Hepatocyte (in vitro differentiated cells): ENCODE results near the gene SLC25A21. TPM values are rescaled to one million over a fixed set of nuclear protein-coding genes. Genes with fewer than 3 reads are reported as not detected.

Source experiments
- DNase-seq: peaks from one replicate; pipeline ENCODE4 v3.0.0-alpha.2; 2016; ENCODE audit warnings: low spot score
- H2AFZ ChIP-seq: fragments of 200-600 bp; sonication (generic); 2 replicates; pipeline ENCODE4 v1.6.0; 2016; ENCODE audit warnings: antibody characterized with exemption, mild to moderate bottlenecking
- H3K27ac ChIP-seq: fragments of 200-600 bp; sonication (generic); 2 replicates; pipeline ENCODE4 v1.5.1; 2016; ENCODE audit warnings: mild to moderate bottlenecking
- H3K27me3 ChIP-seq: fragments of 200-600 bp; sonication (generic); 2 replicates; pipeline ENCODE4 v1.6.1; 2016
- H3K36me3 ChIP-seq: fragments of 200-600 bp; sonication (generic); replicated peaks from 2 replicates; pipeline ENCODE4 v1.5.1; 2016; ENCODE audit warnings: low read depth; ENCODE audit not compliant: insufficient read depth
- H3K4me1 ChIP-seq: fragments of 200-600 bp; sonication (generic); 2 replicates; pipeline ENCODE4 v1.5.1; 2016; ENCODE audit warnings: mild to moderate bottlenecking, moderate library complexity; ENCODE audit not compliant: insufficient read depth
- H3K4me2 ChIP-seq: fragments of 200-600 bp; sonication (generic); 2 replicates; pipeline ENCODE4 v1.6.0; 2016
- H3K4me3 ChIP-seq: fragments of 200-600 bp; sonication (generic); 2 replicates; pipeline ENCODE4 v1.5.1; 2016; ENCODE audit warnings: mild to moderate bottlenecking
- H3K79me2 ChIP-seq: fragments of 200-600 bp; sonication (generic); 2 replicates; pipeline ENCODE4 v1.6.0; 2017; ENCODE audit warnings: mild to moderate bottlenecking
- H3K9me2 ChIP-seq: fragments of 200-600 bp; sonication (generic); replicated peaks from 2 replicates; pipeline ENCODE4 v1.6.0; 2017; ENCODE audit warnings: mild to moderate bottlenecking; ENCODE audit not compliant: insufficient read depth
- H3K9me3 ChIP-seq: fragments of 200-600 bp; sonication (generic); 2 replicates; pipeline ENCODE4 v1.5.1; 2016; ENCODE audit warnings: low read depth, mild to moderate bottlenecking
- H4K20me1 ChIP-seq: fragments of 200-600 bp; sonication (generic); 2 replicates; pipeline ENCODE4 v1.6.0; 2016; ENCODE audit warnings: mild to moderate bottlenecking; ENCODE audit not compliant: insufficient read depth, poor library complexity, severe bottlenecking
- EZH2 ChIP-seq: fragments of 200-600 bp; sonication (generic); IDR thresholded peaks from 2 replicates; pipeline ENCODE4 v1.6.1; 2016; ENCODE audit warnings: antibody characterized with exemption, mild to moderate bottlenecking, borderline replicate concordance
- EZH2phosphoT487 ChIP-seq: fragments of 200-600 bp; sonication (generic); IDR thresholded peaks from one replicate; pipeline ENCODE4 v1.6.1; 2018; ENCODE audit warnings: antibody characterized with exemption, mild to moderate bottlenecking, low read depth, moderate library complexity; ENCODE audit not compliant: unreplicated experiment, severe bottlenecking
- WGBS: methylation state at CpG from one replicate; pipeline ENCODE4 v1.1.6; 2016; ENCODE audit warnings: low lambda C conversion rate; ENCODE audit errors: missing lambda C conversion rate; 5-methylcytosine and 5-hydroxymethylcytosine counted together
- polyA plus RNA-seq: library from polyadenylated mRNA; unstranded; fragments of >200 nt; fragmentation: Nextera tagmentation; extraction: Ambion mirVana; gene quantifications from 2 replicates; pipeline ENCODE4 v1.2.1, GENCODE V29; 2016
- total RNA-seq: library from RNA; depleted of rRNA; stranded (reverse); fragments of >200 nt; gene quantifications from 2 replicates; pipeline ENCODE4 v1.2.3, GENCODE V29; 2014
- TF ChIP-seq, protein P1 (sequence below): fragments of 200-600 bp; sonication (generic); IDR thresholded peaks from 2 replicates; pipeline ENCODE4 v1.5.1; 2016; ENCODE audit warnings: antibody characterized with exemption, mild to moderate bottlenecking; ENCODE audit not compliant: poor library complexity

SLC25A21 gene
- total and polyA plus RNA-seq, 2 experiments from 2014 or later, result 1.4 to 1.6 TPM

DNA sequence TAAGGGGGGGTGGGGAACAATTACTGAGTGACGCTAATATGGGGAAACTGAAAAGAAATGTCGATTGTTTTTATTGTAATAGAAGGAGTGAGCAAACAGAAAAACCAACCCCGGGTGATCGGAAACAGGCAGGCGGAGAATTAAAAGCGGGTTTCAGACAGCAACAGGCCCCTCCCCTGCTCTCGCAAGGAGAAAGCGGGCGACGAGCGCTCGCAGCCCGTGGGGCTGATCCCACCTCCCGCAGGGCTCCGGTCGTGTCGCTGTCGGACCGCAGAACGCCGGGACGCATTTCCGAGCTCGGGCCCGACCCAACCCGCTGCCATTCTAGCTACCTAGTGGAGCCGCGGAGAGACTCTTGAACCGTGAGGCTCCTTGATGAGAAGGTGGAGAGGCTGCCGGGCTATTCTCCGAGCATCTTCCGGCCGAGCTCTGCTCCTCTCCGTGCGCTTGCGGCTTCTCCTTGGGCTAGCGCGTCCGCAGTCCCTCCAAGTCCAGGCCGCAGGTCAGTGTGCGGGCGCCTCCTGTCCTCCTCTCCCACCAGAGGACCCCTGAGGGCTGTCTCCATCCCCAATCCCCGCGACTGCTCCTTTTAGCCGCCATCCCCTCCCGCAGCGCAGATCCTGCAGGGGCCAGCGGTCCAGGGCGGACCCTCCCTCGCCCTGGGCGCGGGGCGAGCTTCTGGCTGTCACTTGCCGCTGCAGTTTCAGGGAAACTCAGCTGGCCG lies 514.8 kb downstream of the SLC25A21 start:
- TF ChIP-seq EZH2 (peak; percentile 67), EZH2phosphoT487 (peak; percentile 19)
- TF ChIP-seq, protein P1, sequence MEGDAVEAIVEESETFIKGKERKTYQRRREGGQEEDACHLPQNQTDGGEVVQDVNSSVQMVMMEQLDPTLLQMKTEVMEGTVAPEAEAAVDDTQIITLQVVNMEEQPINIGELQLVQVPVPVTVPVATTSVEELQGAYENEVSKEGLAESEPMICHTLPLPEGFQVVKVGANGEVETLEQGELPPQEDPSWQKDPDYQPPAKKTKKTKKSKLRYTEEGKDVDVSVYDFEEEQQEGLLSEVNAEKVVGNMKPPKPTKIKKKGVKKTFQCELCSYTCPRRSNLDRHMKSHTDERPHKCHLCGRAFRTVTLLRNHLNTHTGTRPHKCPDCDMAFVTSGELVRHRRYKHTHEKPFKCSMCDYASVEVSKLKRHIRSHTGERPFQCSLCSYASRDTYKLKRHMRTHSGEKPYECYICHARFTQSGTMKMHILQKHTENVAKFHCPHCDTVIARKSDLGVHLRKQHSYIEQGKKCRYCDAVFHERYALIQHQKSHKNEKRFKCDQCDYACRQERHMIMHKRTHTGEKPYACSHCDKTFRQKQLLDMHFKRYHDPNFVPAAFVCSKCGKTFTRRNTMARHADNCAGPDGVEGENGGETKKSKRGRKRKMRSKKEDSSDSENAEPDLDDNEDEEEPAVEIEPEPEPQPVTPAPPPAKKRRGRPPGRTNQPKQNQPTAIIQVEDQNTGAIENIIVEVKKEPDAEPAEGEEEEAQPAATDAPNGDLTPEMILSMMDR, result peak; percentile 10
- 2% methylated on average over 55 of the region's 55 CpGs for WGBS
- H3K4me3 ChIP-seq, result no peak overlapping the region
- H3K27me3 ChIP-seq, result peaks cover 96% of the 10 kb centered on the region
- H3K4me1 ChIP-seq, result peaks cover 21% of the 10 kb centered on the region
- H2AFZ ChIP-seq, result peak overlapping the region; percentile 5
- H3K4me2 ChIP-seq, result peak overlapping the region; percentile 77
- H3K9me2 ChIP-seq, result no peaks in the 10 kb centered on the region
- H3K9me3 ChIP-seq, result no peaks in the 10 kb centered on the region
- H3K79me2 ChIP-seq, result no peaks in the 10 kb centered on the region
- peak; percentile 24 for DNase-seq
- H3K27ac ChIP-seq, result no peak overlapping the region
- no peaks in the 10 kb centered on the region for H3K36me3 ChIP-seq
- no peaks in the 10 kb centered on the region for H4K20me1 ChIP-seq

DNA sequence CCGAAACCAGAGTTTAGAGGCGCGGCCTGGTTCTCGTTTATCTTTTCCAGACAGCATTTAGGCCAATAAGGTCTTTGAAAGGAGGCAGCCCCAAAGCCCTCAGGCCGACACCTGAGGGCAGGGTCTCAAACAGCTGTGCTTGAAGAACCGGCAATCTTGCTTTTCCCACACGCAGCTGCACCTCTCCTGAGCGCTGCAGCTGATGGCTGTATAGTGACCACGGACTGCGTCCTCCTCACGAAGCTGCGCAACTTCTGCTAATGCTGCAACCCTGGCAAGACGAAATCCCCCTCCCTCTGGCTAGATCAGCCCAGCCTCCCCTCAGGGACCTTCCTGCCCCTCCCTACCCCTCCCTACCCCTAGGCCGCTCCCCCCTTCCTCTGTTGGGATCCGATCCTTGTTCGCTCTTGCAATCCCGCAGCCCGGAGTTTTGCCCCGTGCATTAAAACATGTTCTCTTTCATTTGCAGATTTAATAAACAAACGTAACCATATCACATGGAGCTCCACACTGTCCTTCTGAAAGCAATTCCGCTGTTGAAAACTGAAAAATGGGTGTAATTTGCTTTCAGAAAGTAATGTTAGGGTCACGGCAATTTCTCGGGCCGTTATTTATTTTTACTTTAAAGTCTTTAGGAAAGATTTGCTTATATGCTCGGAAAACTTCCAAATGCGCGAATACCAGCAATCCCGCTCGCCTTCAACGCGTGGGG lies 515.6 kb downstream of the SLC25A21 start:
- Histone ChIP-seq H3K79me2 (no peaks in the 10 kb centered on the region), H3K9me2 (no peaks in the 10 kb centered on the region), H4K20me1 (no peaks in the 10 kb centered on the region), H3K4me3 (no peak overlapping the region), H3K36me3 (no peaks in the 10 kb centered on the region), H3K4me2 (peak overlapping the region; percentile 77), H2AFZ (peak overlapping the region; percentile 5), H3K9me3 (no peaks in the 10 kb centered on the region), H3K27me3 (peaks cover 97% of the 10 kb centered on the region), H3K4me1 (peaks cover 16% of the 10 kb centered on the region), H3K27ac (no peak overlapping the region)
- 8% methylated on average over 31 of the region's 31 CpGs for WGBS
- no peak for DNase-seq
- TF ChIP-seq, protein P1, result no peak
- TF ChIP-seq EZH2, result no peak
- TF ChIP-seq EZH2phosphoT487, result peak; percentile 95

DNA sequence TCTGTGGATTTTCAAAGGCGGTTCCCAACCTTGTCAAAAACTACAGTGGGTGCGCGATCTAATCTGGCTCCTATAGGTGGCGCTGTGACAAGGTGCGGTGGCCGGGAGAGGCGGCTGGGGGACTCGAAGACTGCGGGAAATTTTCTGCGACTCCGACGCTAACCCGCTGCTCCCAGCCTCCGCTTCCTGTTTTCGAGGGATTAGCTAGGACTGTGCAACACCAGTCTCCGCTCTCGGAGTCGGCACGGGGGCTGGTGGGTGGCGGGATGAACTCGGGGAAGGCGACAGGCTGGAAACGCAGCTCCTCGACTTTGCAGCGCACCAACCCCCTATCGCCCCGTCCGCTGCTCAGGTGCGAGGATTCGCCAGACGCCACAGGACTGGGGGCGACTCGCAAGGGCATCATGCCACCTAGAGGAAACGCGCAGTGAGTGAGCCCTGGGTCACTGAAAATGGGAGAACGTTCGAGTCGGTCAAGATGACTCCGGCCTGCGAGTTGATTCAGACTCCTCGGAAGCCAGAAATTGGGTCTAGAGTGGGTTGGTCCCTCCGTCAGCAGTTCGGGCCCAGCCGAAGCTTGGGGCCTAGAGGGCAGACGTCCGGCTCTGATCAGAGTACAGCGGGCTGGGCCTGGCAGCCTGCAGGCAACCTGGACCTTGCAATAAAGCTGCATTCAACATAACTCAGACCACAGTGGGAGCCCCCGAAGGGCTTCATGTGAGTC lies 516.3 kb downstream of the SLC25A21 start:
- no peaks in the 10 kb centered on the region for H3K9me2 ChIP-seq
- H3K9me3 ChIP-seq, result no peaks in the 10 kb centered on the region
- H3K79me2 ChIP-seq, result no peaks in the 10 kb centered on the region
- H3K4me3 ChIP-seq, result no peak overlapping the region
- H3K36me3 ChIP-seq, result no peaks in the 10 kb centered on the region
- H2AFZ ChIP-seq, result no peak overlapping the region
- H4K20me1 ChIP-seq, result no peaks in the 10 kb centered on the region
- peaks cover 16% of the 10 kb centered on the region for H3K4me1 ChIP-seq
- no peak overlapping the region for H3K27ac ChIP-seq
- 3% methylated on average over 48 of the region's 48 CpGs for WGBS
- TF ChIP-seq EZH2phosphoT487 (peak; percentile 77), EZH2 (peak; percentile 81)
- TF ChIP-seq, protein P1, result peak; percentile 61
- peaks cover 100% of the 10 kb centered on the region for H3K27me3 ChIP-seq
- DNase-seq, result peak; percentile 37
- peak overlapping the region; percentile 77 for H3K4me2 ChIP-seq
